ENCODE data around the gene AZU1.

The AZU1 gene

GRCh38 chr19:824885-825284 is 2.8 kb upstream of the AZU1 start:
- TF ChIP-seq POLR2AphosphoS5 (IDR thresholded peaks at IDR 0.05; ENCODE audit: low read depth, low read length) (no peak), REST (IDR thresholded peaks at IDR 0.05; ENCODE audit: insufficient read depth in 1 of 2, low read depth in 2 of 2, low read length in 2 of 2) (no peak), SIN3A (IDR thresholded peaks at IDR 0.05; ENCODE audit: borderline replicate concordance, insufficient read depth, low read length) (no peak), TAF1 (IDR thresholded peaks at IDR 0.05; ENCODE audit: borderline replicate concordance, insufficient read depth, low read length) (no peak), FOXP2 (optimal IDR thresholded peaks at IDR 0.05; ENCODE audit: borderline replicate concordance, extremely low read depth, extremely low read length, insufficient read depth) (no peak)

GRCh38 chr19:825897-826644 is 1.6 kb upstream of the AZU1 start:
- TF ChIP-seq FOXP2 (optimal IDR thresholded peaks at IDR 0.05; ENCODE audit: borderline replicate concordance, extremely low read depth, extremely low read length, insufficient read depth), result no peak
- TF ChIP-seq SIN3A (IDR thresholded peaks at IDR 0.05; ENCODE audit: borderline replicate concordance, insufficient read depth, low read length), result no peak
- no peak for TF ChIP-seq TAF1 (IDR thresholded peaks at IDR 0.05; ENCODE audit: borderline replicate concordance, insufficient read depth, low read length)
- no peak for TF ChIP-seq POLR2AphosphoS5 (IDR thresholded peaks at IDR 0.05; ENCODE audit: low read depth, low read length)

DNA sequence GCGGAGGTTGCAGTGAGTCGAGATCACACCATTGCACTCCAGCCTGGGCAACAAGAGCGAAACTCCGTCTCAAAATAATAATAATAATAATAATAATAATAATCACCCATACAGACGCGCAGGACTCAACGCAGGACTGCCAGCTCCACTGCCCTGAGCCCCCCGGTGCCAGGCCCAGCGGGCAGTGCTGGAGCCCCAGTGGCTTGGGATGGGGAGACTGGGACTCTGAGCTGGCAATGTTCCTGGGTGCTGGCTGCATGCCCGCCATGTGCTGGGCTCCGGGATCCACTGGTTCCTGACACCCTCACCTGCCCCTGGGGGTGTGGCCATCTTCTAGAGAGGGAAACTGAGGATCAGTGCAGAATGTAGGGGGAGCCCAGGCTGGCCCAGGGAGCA is 325 bp upstream of the AZU1 start:
- no peak for TF ChIP-seq SIN3A (IDR thresholded peaks at IDR 0.05; ENCODE audit: borderline replicate concordance, insufficient read depth, low read length)
- no peak for TF ChIP-seq REST (IDR thresholded peaks at IDR 0.05; ENCODE audit: insufficient read depth in 1 of 2, low read depth in 2 of 2, low read length in 2 of 2)
- no peak for TF ChIP-seq POLR2AphosphoS5 (IDR thresholded peaks at IDR 0.05; ENCODE audit: low read depth, low read length)
- no peak for TF ChIP-seq FOXP2 (optimal IDR thresholded peaks at IDR 0.05; ENCODE audit: borderline replicate concordance, extremely low read depth, extremely low read length, insufficient read depth)
- TF ChIP-seq TAF1 (IDR thresholded peaks at IDR 0.05; ENCODE audit: borderline replicate concordance, insufficient read depth, low read length), result no peak

GRCh38 chr19:829129-829758 is 1.6 kb downstream of the AZU1 start:
- TF ChIP-seq FOXP2 (optimal IDR thresholded peaks at IDR 0.05; ENCODE audit: borderline replicate concordance, extremely low read depth, extremely low read length, insufficient read depth), result no peak
- TF ChIP-seq REST (IDR thresholded peaks at IDR 0.05; ENCODE audit: insufficient read depth in 1 of 2, low read depth in 2 of 2, low read length in 2 of 2), result no peak
- no peak for TF ChIP-seq SIN3A (IDR thresholded peaks at IDR 0.05; ENCODE audit: borderline replicate concordance, insufficient read depth, low read length)
- TF ChIP-seq TAF1 (IDR thresholded peaks at IDR 0.05; ENCODE audit: borderline replicate concordance, insufficient read depth, low read length), result no peak
- no peak for TF ChIP-seq POLR2AphosphoS5 (IDR thresholded peaks at IDR 0.05; ENCODE audit: low read depth, low read length)

GRCh38 chr19:831407-832369 is 4.1 kb downstream of the AZU1 start:
- no peak for TF ChIP-seq SIN3A (IDR thresholded peaks at IDR 0.05; ENCODE audit: borderline replicate concordance, insufficient read depth, low read length)
- TF ChIP-seq FOXP2 (optimal IDR thresholded peaks at IDR 0.05; ENCODE audit: borderline replicate concordance, extremely low read depth, extremely low read length, insufficient read depth), result no peak
- no peak for TF ChIP-seq POLR2AphosphoS5 (IDR thresholded peaks at IDR 0.05; ENCODE audit: low read depth, low read length)
- TF ChIP-seq TAF1 (IDR thresholded peaks at IDR 0.05; ENCODE audit: borderline replicate concordance, insufficient read depth, low read length), result no peak
- no peak for TF ChIP-seq REST (IDR thresholded peaks at IDR 0.05; ENCODE audit: insufficient read depth in 1 of 2, low read depth in 2 of 2, low read length in 2 of 2)
